ENCODE measurements around the gene XAF1. TPM values are rescaled to one million over a fixed set of nuclear protein-coding genes. Genes with fewer than 3 reads are reported as not detected.

XAF1 gene
- polyA plus RNA-seq, 1 donor (not counting 4 experiments of a cell fraction or from before 2014, with no cell fraction given) = 10.6 TPM

GRCh38 chr17:6748617-6749016 lies 7.2 kb upstream of the XAF1 start:
- no peak overlapping the region for H3K9ac ChIP-seq (ENCODE audit: control insufficient read depth, extremely low read depth, insufficient read depth, low read length)
- no peaks in the 10 kb centered on the region for H3K27me3 ChIP-seq (ENCODE audit: control insufficient read depth, extremely low read depth, insufficient read depth, low read length)
- no peaks in the 10 kb centered on the region for H3K9me3 ChIP-seq (ENCODE audit: control insufficient read depth, low read depth, low read length)
- H4K20me1 ChIP-seq (ENCODE audit: control insufficient read depth, extremely low read depth, insufficient read depth, low read length) = no peaks in the 10 kb centered on the region
- dilution Hi-C loops (cut with MboI; ENCODE audit: extremely low pct_ligation_motif_present, low sequenced_read_pairs) = no loop called here
- H3K4me1 ChIP-seq (ENCODE audit: control insufficient read depth, extremely low read depth, insufficient read depth, low read length) = peaks cover 13% of the 10 kb centered on the region
- FAIRE-seq (no peak), DNase-seq (ENCODE audit: low read depth, low spot score) (no peak)
- H2AFZ ChIP-seq (ENCODE audit: control insufficient read depth, low read length) = no peak overlapping the region
- no peak overlapping the region for H3K4me3 ChIP-seq (ENCODE audit: control insufficient read depth in 2 of 3, extremely low read depth in 1 of 3, insufficient read depth in 2 of 3, low read depth in 1 of 3, low read length in 3 of 3)
- no peak overlapping the region for H3K4me2 ChIP-seq (ENCODE audit: control insufficient read depth, extremely low read depth, insufficient read depth, low read depth, low read length)
- no peaks in the 10 kb centered on the region for H3K79me2 ChIP-seq (ENCODE audit: control insufficient read depth, insufficient read depth, low read length)
- H3K27ac ChIP-seq (ENCODE audit: control insufficient read depth, insufficient read depth, low read length) = no peak overlapping the region
- TF ChIP-seq CTCF (optimal IDR thresholded peaks at IDR 0.05 in 1 of 3, IDR thresholded peaks at IDR 0.05 in 1 of 3, conservative IDR thresholded peaks at IDR 0.05 in 1 of 3; ENCODE audit: extremely low read depth in 1 of 3, insufficient read depth in 2 of 3, low read length in 3 of 3) = no peak
- TF ChIP-seq EZH2 (IDR thresholded peaks at IDR 0.05; ENCODE audit: low read length) = no peak
- no peaks in the 10 kb centered on the region for H3K9me1 ChIP-seq (ENCODE audit: control insufficient read depth, extremely low read depth, insufficient read depth, low read length)
- no peaks in the 10 kb centered on the region for H3K36me3 ChIP-seq (ENCODE audit: control insufficient read depth in 2 of 2, extremely low read depth in 1 of 2, insufficient read depth in 2 of 2, low read length in 2 of 2)

GRCh38 chr17:6749519-6749918 lies 6.3 kb upstream of the XAF1 start:
- Histone ChIP-seq H3K9ac (ENCODE audit: control insufficient read depth, extremely low read depth, insufficient read depth, low read length) (no peak overlapping the region), H3K36me3 (ENCODE audit: control insufficient read depth in 2 of 2, extremely low read depth in 1 of 2, insufficient read depth in 2 of 2, low read length in 2 of 2) (no peaks in the 10 kb centered on the region), H4K20me1 (ENCODE audit: control insufficient read depth, extremely low read depth, insufficient read depth, low read length) (no peaks in the 10 kb centered on the region), H3K79me2 (ENCODE audit: control insufficient read depth, insufficient read depth, low read length) (no peaks in the 10 kb centered on the region), H3K4me3 (ENCODE audit: control insufficient read depth in 2 of 3, extremely low read depth in 1 of 3, insufficient read depth in 2 of 3, low read depth in 1 of 3, low read length in 3 of 3) (no peak overlapping the region), H3K27me3 (ENCODE audit: control insufficient read depth, extremely low read depth, insufficient read depth, low read length) (no peaks in the 10 kb centered on the region), H3K4me1 (ENCODE audit: control insufficient read depth, extremely low read depth, insufficient read depth, low read length) (peaks cover 13% of the 10 kb centered on the region), H3K9me1 (ENCODE audit: control insufficient read depth, extremely low read depth, insufficient read depth, low read length) (no peaks in the 10 kb centered on the region), H3K4me2 (ENCODE audit: control insufficient read depth, extremely low read depth, insufficient read depth, low read depth, low read length) (no peak overlapping the region), H3K9me3 (ENCODE audit: control insufficient read depth, low read depth, low read length) (no peaks in the 10 kb centered on the region), H3K27ac (ENCODE audit: control insufficient read depth, insufficient read depth, low read length) (no peak overlapping the region), H2AFZ (ENCODE audit: control insufficient read depth, low read length) (no peak overlapping the region)
- FAIRE-seq (no peak), DNase-seq (ENCODE audit: low read depth, low spot score) (no peak)
- dilution Hi-C loops (cut with MboI; ENCODE audit: extremely low pct_ligation_motif_present, low sequenced_read_pairs) = no loop called here
- TF ChIP-seq EZH2 (IDR thresholded peaks at IDR 0.05; ENCODE audit: low read length) = no peak
- TF ChIP-seq CTCF (optimal IDR thresholded peaks at IDR 0.05 in 1 of 3, IDR thresholded peaks at IDR 0.05 in 1 of 3, conservative IDR thresholded peaks at IDR 0.05 in 1 of 3; ENCODE audit: extremely low read depth in 1 of 3, insufficient read depth in 2 of 3, low read length in 3 of 3) = no peak

Data from keratinocyte (primary cell).